ENCODE results near the gene CCL7.
"Not testable (repeated sequence)": the region's sequence is repeated elsewhere in the genome, so short reads cannot be mapped to it uniquely, and the experiment has no call there.

Gene CCL7

DNA sequence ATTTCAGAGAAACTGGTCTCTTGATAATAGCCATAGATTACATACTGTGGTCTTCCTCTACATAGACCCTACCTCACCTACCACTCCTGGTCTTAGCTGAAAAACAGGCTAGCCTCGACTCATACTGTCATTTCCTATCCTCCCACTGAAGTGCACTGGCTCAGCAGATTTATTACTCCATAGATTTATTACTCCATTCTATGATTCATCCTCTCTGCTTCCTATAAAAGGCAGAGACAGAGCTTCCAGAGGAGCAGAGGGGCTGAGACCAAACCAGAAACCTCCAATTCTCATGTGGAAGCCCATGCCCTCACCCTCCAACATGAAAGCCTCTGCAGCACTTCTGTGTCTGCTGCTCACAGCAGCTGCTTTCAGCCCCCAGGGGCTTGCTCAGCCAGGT is at the start of gene CCL7:
CCL7 (plus strand) TSS at position 253 of the 400 bp plus-strand sequence; CDS start at position 323, 70 bp downstream.
- Histone ChIP-seq H3K4me3 (ENCODE audit: low read length in 2 of 2) (no peak within 1 kb of the TSS), H3K9ac (ENCODE audit: low read length in 2 of 2) (no peak within 1 kb of the TSS), H3K36me3 (ENCODE audit: control insufficient read depth in 2 of 2, insufficient read depth in 2 of 2, low read length in 2 of 2) (no peaks in the 10 kb centered on the region), H3K9me3 (ENCODE audit: control insufficient read depth in 2 of 2, low read length in 2 of 2) (no peaks in the 10 kb centered on the region), H3K27me3 (ENCODE audit: control insufficient read depth in 1 of 2, insufficient read depth in 2 of 2, low read length in 2 of 2) (no peaks in the 10 kb centered on the region), H3K27ac (ENCODE audit: low read length) (no peak within 1 kb of the TSS), H3K4me1 (ENCODE audit: control insufficient read depth, insufficient read depth, low read length) (no peaks in the 10 kb centered on the region)

GRCh38 chr17:34220752-34221395 is 49.1 kb upstream of the CCL7 start:
- H3K9ac ChIP-seq (ENCODE audit: low read length in 2 of 2), result no peak overlapping the region
- no peaks in the 10 kb centered on the region for H3K9me3 ChIP-seq (ENCODE audit: control insufficient read depth in 2 of 2, low read length in 2 of 2)
- no peaks in the 10 kb centered on the region for H3K36me3 ChIP-seq (ENCODE audit: control insufficient read depth in 2 of 2, insufficient read depth in 2 of 2, low read length in 2 of 2)
- H3K27ac ChIP-seq (ENCODE audit: low read length), result no peak overlapping the region
- H3K4me1 ChIP-seq (ENCODE audit: control insufficient read depth, insufficient read depth, low read length), result no peaks in the 10 kb centered on the region
- H3K27me3 ChIP-seq (ENCODE audit: control insufficient read depth in 1 of 2, insufficient read depth in 2 of 2, low read length in 2 of 2), result no peaks in the 10 kb centered on the region
- no peak overlapping the region for H3K4me3 ChIP-seq (ENCODE audit: low read length in 2 of 2)

DNA sequence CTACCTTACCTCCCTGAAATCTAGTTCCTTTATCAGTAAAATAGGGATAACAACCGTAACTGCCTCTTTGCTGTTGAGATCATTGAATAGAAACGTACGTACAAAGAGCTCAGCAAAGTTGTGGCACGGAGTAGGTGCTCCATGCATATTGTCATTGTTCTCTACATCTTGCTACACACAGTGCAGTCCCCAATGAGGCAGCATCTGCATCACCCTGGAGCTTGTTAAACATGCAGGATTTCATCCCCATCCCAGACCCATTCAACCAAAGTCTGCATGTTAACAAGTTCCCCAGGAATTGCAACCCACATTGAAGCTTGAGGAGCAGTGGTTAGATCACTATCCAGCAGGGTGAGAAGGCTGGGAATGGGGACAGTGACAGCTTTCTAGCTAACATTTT is 48.6 kb upstream of the CCL7 start:
- H3K4me1 ChIP-seq (ENCODE audit: control insufficient read depth, insufficient read depth, low read length), result no peaks in the 10 kb centered on the region
- H3K36me3 ChIP-seq (ENCODE audit: control insufficient read depth in 2 of 2, insufficient read depth in 2 of 2, low read length in 2 of 2), result no peaks in the 10 kb centered on the region
- no peaks in the 10 kb centered on the region for H3K27me3 ChIP-seq (ENCODE audit: control insufficient read depth in 1 of 2, insufficient read depth in 2 of 2, low read length in 2 of 2)
- H3K9ac ChIP-seq (ENCODE audit: low read length in 2 of 2), result no peak overlapping the region
- no peak overlapping the region for H3K4me3 ChIP-seq (ENCODE audit: low read length in 2 of 2)
- H3K27ac ChIP-seq (ENCODE audit: low read length), result no peak overlapping the region
- no peaks in the 10 kb centered on the region for H3K9me3 ChIP-seq (ENCODE audit: control insufficient read depth in 2 of 2, low read length in 2 of 2)

DNA sequence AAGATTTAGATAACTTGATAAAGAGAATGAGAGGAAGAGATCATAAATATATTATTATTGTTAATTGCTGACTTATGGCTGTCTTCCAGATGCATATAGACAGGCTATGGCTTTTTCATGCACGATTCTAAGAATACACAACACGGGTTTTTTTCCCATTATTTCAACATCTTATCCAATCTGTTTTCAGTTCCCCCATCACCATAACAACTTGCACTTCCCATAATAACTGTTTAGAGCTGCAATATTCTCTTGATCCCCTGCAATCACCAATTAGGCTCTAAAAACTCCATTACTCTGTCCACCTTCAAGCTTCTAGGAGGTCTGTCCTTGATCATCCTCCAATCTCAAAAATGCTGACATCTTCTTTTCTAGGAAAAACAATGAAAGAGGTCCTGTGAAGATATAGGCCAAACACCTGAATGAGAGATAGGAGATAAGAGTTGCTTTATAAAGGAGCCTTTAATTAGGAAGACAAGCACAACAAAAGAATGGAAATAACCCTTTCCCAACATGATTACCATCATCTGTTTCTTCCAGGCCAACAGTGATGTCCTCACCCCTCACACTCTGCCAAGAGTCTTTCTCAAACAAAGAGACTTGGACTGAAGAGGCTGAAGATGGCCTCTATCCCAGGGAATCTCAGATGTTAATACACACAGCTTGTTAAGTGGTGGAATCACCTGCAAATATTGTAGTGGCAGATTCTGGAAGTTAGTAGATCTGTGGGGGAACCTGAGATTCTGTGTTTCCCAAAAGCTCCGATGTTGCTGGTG is 47.1 kb upstream of the CCL7 start:
- Histone ChIP-seq H3K36me3 (ENCODE audit: control insufficient read depth in 2 of 2, insufficient read depth in 2 of 2, low read length in 2 of 2) (no peaks in the 10 kb centered on the region), H3K4me3 (ENCODE audit: low read length in 2 of 2) (no peak overlapping the region), H3K27ac (ENCODE audit: low read length) (no peak overlapping the region), H3K27me3 (ENCODE audit: control insufficient read depth in 1 of 2, insufficient read depth in 2 of 2, low read length in 2 of 2) (no peaks in the 10 kb centered on the region), H3K4me1 (ENCODE audit: control insufficient read depth, insufficient read depth, low read length) (no peaks in the 10 kb centered on the region), H3K9me3 (ENCODE audit: control insufficient read depth in 2 of 2, low read length in 2 of 2) (no peaks in the 10 kb centered on the region), H3K9ac (ENCODE audit: low read length in 2 of 2) (no peak overlapping the region)

- H3K27ac ChIP-seq (ENCODE audit: low read length), result no peak overlapping the region
- H3K4me1 ChIP-seq (ENCODE audit: control insufficient read depth, insufficient read depth, low read length), result no peaks in the 10 kb centered on the region
- no peaks in the 10 kb centered on the region for H3K9me3 ChIP-seq (ENCODE audit: control insufficient read depth in 2 of 2, low read length in 2 of 2)
- H3K27me3 ChIP-seq (ENCODE audit: control insufficient read depth in 1 of 2, insufficient read depth in 2 of 2, low read length in 2 of 2), result no peaks in the 10 kb centered on the region
- no peaks in the 10 kb centered on the region for H3K36me3 ChIP-seq (ENCODE audit: control insufficient read depth in 2 of 2, insufficient read depth in 2 of 2, low read length in 2 of 2)
- no peak overlapping the region for H3K4me3 ChIP-seq (ENCODE audit: low read length in 2 of 2)
- no peak overlapping the region for H3K9ac ChIP-seq (ENCODE audit: low read length in 2 of 2)
These were observed 45.0 kb upstream of the CCL7 start for GRCh38 chr17:34225046-34225445.

DNA sequence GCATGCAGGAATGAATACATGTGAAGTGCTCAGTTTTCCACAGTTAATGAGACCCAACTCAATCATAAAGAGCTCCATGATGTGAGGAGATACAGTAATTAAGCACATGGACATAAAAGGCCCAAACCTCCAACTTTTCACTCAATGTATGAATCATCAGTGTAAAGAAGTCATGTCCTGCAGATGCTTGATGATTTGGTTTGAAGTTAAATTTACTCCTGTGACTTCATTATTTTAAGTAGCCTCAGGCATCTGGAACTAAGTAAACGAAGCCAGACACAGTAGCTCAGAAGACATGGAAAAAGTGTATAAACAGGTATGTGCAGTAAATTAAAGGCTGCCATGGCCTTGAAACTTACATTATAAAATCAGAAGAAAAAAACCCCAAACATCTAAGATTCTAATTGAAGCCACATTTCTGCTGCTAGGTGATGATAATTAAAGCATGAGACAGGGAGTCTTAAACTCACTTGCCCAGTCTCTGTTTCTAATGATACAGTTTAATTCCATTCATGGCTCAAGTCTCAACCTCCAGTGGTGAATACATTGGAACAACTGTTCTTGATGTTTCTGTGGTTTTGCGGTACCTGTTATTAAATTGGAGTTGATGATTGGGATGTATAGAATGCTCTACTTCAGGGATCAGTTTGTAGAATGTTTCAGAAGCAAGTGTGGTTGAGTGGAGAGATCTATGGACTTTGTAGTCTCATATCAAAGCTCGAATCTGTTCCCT is 43.8 kb upstream of the CCL7 start:
- no peaks in the 10 kb centered on the region for H3K27me3 ChIP-seq (ENCODE audit: control insufficient read depth in 1 of 2, insufficient read depth in 2 of 2, low read length in 2 of 2)
- no peak overlapping the region for H3K27ac ChIP-seq (ENCODE audit: low read length)

DNA sequence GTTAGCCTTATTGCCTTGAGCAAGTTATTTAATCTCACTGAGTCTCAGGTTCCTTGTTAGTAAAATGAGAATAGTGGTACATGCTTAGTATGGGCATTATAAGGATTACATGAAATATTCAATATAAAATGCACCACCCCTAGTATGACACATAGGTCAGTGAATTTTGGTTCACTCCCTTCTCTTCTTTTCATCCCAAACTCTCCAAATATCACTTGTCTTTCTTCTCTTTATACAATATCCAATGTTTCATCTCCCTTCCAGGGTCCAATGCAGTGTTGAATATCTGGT is 43.3 kb upstream of the CCL7 start:
- no peaks in the 10 kb centered on the region for H3K4me1 ChIP-seq (ENCODE audit: control insufficient read depth, insufficient read depth, low read length)
- H3K36me3 ChIP-seq (ENCODE audit: control insufficient read depth in 2 of 2, insufficient read depth in 2 of 2, low read length in 2 of 2), result no peaks in the 10 kb centered on the region
- H3K9ac ChIP-seq (ENCODE audit: low read length in 2 of 2), result no peak overlapping the region
- H3K4me3 ChIP-seq (ENCODE audit: low read length in 2 of 2), result no peak overlapping the region
- H3K27me3 ChIP-seq (ENCODE audit: control insufficient read depth in 1 of 2, insufficient read depth in 2 of 2, low read length in 2 of 2), result no peaks in the 10 kb centered on the region
- no peaks in the 10 kb centered on the region for H3K9me3 ChIP-seq (ENCODE audit: control insufficient read depth in 2 of 2, low read length in 2 of 2)
- no peak overlapping the region for H3K27ac ChIP-seq (ENCODE audit: low read length)

More for the DNA sequence above, 43.8 kb upstream of the CCL7 start:
- H3K4me1 ChIP-seq (ENCODE audit: control insufficient read depth, insufficient read depth, low read length), result no peaks in the 10 kb centered on the region
- no peaks in the 10 kb centered on the region for H3K36me3 ChIP-seq (ENCODE audit: control insufficient read depth in 2 of 2, insufficient read depth in 2 of 2, low read length in 2 of 2)
- no peak overlapping the region for H3K4me3 ChIP-seq (ENCODE audit: low read length in 2 of 2)
- no peak overlapping the region for H3K9ac ChIP-seq (ENCODE audit: low read length in 2 of 2)
- H3K9me3 ChIP-seq (ENCODE audit: control insufficient read depth in 2 of 2, low read length in 2 of 2), result no peaks in the 10 kb centered on the region

GRCh38 chr17:34227293-34227692 is 42.7 kb upstream of the CCL7 start:
- not testable (repeated sequence) for H3K4me1 ChIP-seq (ENCODE audit: control insufficient read depth, insufficient read depth, low read length); H3K9ac ChIP-seq (ENCODE audit: low read length in 2 of 2); H3K36me3 ChIP-seq (ENCODE audit: control insufficient read depth in 2 of 2, insufficient read depth in 2 of 2, low read length in 2 of 2); H3K4me3 ChIP-seq (ENCODE audit: low read length in 2 of 2); H3K27ac ChIP-seq (ENCODE audit: low read length); H3K9me3 ChIP-seq (ENCODE audit: control insufficient read depth in 2 of 2, low read length in 2 of 2); H3K27me3 ChIP-seq (ENCODE audit: control insufficient read depth in 1 of 2, insufficient read depth in 2 of 2, low read length in 2 of 2)

GRCh38 chr17:34227707-34228106 is 42.3 kb upstream of the CCL7 start:
- Histone ChIP-seq H3K4me3 (ENCODE audit: low read length in 2 of 2) (no peak overlapping the region), H3K36me3 (ENCODE audit: control insufficient read depth in 2 of 2, insufficient read depth in 2 of 2, low read length in 2 of 2) (no peaks in the 10 kb centered on the region), H3K27me3 (ENCODE audit: control insufficient read depth in 1 of 2, insufficient read depth in 2 of 2, low read length in 2 of 2) (no peaks in the 10 kb centered on the region), H3K9ac (ENCODE audit: low read length in 2 of 2) (no peak overlapping the region), H3K4me1 (ENCODE audit: control insufficient read depth, insufficient read depth, low read length) (no peaks in the 10 kb centered on the region), H3K9me3 (ENCODE audit: control insufficient read depth in 2 of 2, low read length in 2 of 2) (no peaks in the 10 kb centered on the region), H3K27ac (ENCODE audit: low read length) (no peak overlapping the region)

DNA sequence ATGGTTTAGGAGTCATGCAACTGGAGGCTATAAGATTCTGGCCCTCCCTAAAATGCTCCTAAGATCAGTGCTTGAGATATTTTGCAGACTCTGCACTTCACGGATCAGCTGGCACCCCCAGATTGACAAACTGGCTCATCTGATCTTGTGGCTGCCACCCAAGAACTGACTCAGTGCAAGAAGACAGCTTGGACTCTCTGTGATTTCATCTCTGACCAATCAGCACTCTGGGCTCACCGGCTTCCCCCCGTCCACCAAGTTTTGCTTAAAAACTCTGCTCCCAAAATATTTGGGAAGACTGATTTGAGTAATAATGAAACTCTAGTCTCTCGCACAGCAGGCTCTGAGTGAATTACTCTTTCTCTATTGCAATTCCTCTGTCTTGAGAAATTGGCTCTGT is 41.2 kb upstream of the CCL7 start:
- no peak overlapping the region for H3K9ac ChIP-seq (ENCODE audit: low read length in 2 of 2)
- H3K27ac ChIP-seq (ENCODE audit: low read length), result no peak overlapping the region
- H3K4me1 ChIP-seq (ENCODE audit: control insufficient read depth, insufficient read depth, low read length), result peaks cover 5% of the 10 kb centered on the region
- no peaks in the 10 kb centered on the region for H3K36me3 ChIP-seq (ENCODE audit: control insufficient read depth in 2 of 2, insufficient read depth in 2 of 2, low read length in 2 of 2)
- no peak overlapping the region for H3K4me3 ChIP-seq (ENCODE audit: low read length in 2 of 2)
- H3K9me3 ChIP-seq (ENCODE audit: control insufficient read depth in 2 of 2, low read length in 2 of 2), result no peaks in the 10 kb centered on the region
- no peaks in the 10 kb centered on the region for H3K27me3 ChIP-seq (ENCODE audit: control insufficient read depth in 1 of 2, insufficient read depth in 2 of 2, low read length in 2 of 2)

DNA sequence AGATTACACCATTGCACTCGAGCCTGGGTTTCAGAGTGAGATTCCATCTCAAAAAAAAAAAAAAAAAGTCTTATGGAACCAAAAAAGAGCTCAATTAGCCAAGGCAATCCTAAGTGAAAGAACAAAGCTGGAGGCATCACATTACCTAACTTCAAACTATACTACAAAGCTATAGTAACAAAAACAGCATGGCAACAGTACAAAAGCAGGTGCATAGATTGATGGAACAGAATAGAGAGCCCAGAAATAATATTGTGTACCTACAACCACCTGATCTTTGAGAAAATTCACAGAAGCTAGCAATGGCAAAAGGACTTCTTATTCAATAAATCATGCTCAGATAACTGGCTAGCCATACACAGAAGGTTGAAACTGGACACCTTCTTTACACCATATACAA is 39.7 kb upstream of the CCL7 start:
- Histone ChIP-seq H3K36me3 (ENCODE audit: control insufficient read depth in 2 of 2, insufficient read depth in 2 of 2, low read length in 2 of 2) (no peaks in the 10 kb centered on the region), H3K9ac (ENCODE audit: low read length in 2 of 2) (no peak overlapping the region), H3K27ac (ENCODE audit: low read length) (no peak overlapping the region), H3K4me1 (ENCODE audit: control insufficient read depth, insufficient read depth, low read length) (peaks cover 20% of the 10 kb centered on the region), H3K9me3 (ENCODE audit: control insufficient read depth in 2 of 2, low read length in 2 of 2) (no peaks in the 10 kb centered on the region), H3K27me3 (ENCODE audit: control insufficient read depth in 1 of 2, insufficient read depth in 2 of 2, low read length in 2 of 2) (no peaks in the 10 kb centered on the region), H3K4me3 (ENCODE audit: low read length in 2 of 2) (no peak overlapping the region)
